Kidney (tissue), 14 donors: ENCODE measurements around the gene IGSF8. TPM values are rescaled to one million over a fixed set of nuclear protein-coding genes. Genes with fewer than 3 reads are reported as not detected.
"Not testable (repeated sequence)": the region's sequence is repeated elsewhere in the genome, so short reads cannot be mapped to it uniquely, and the experiment has no call there.

Experiments used
- DNase-seq, 5 donors: peaks; one replicate each; pipeline ENCODE4 v3.0.0-alpha.2; 2013 to 2020
- FAIRE-seq: peaks from 2 replicates; lab custom pipeline; 2012; peaks lifted over from hg19 to GRCh38; lab: Jason Lieb, UNC
- H3K27ac ChIP-seq, 2 donors: one replicate each; pipeline ENCODE4 v1.7.0; 2013; ENCODE audit warnings: low read depth in 2 of 2, low read length in 2 of 2, inconsistent platforms in 1 of 2
- H3K27me3 ChIP-seq: one replicate; pipeline ENCODE4 v1.7.1; 2013; ENCODE audit warnings: low read length, inconsistent platforms; ENCODE audit not compliant: control insufficient read depth, insufficient read depth
- H3K36me3 ChIP-seq, 3 donors: one replicate each; pipeline versions ENCODE4 v1.7.0 to v1.7.1; 2013; ENCODE audit warnings: low read length in 3 of 3, control low read depth in 1 of 3, inconsistent platforms in 1 of 3; ENCODE audit not compliant: insufficient read depth in 3 of 3, control insufficient read depth in 2 of 3
- H3K4me1 ChIP-seq, 3 donors: one replicate each; pipeline versions ENCODE4 v1.7.0 to v1.7.1; 2013; ENCODE audit warnings: low read length in 3 of 3, inconsistent platforms in 1 of 3, low read depth in 1 of 3; ENCODE audit not compliant: control insufficient read depth in 2 of 3, insufficient read depth in 2 of 3
- H3K4me3 ChIP-seq, 3 donors: one replicate each; pipeline versions ENCODE4 v1.7.0 to v1.8.1; 2013; ENCODE audit warnings: low read length in 3 of 3, control low read depth in 1 of 3, inconsistent platforms in 1 of 3
- H3K9ac ChIP-seq, 3 donors: one replicate each; pipeline versions ENCODE4 v1.7.0 to v1.7.1; 2013; ENCODE audit warnings: low read length in 3 of 3, control low read depth in 1 of 3, inconsistent platforms in 1 of 3
- H3K9me3 ChIP-seq, 3 donors: one replicate each; pipeline versions ENCODE4 v1.7.0 to v1.7.1; 2013; ENCODE audit warnings: low read length in 3 of 3, control low read depth in 1 of 3, inconsistent platforms in 1 of 3; ENCODE audit not compliant: control insufficient read depth in 2 of 3, insufficient read depth in 1 of 3
- intact Hi-C: fragments of 100-400 bp; cut with DNase I; formaldehyde crosslinking; loops from one replicate; pipeline ENCODE4 v1.11.1; 2022
- polyA plus RNA-seq: library from polyadenylated mRNA; stranded (reverse); fragments of 350-450 nt; fragmentation: Illumina TruSeq; extraction: RNeasy Lipid Tissue Mini Kit (QIAGEN cat#74804); gene quantifications from one replicate; pipeline ENCODE4 v1.2.3, GENCODE V29; 2014; ENCODE audit warnings: low read depth, low replicate concordance; ENCODE audit not compliant: insufficient read depth
- total RNA-seq: library from RNA; stranded (reverse); fragmentation: NEBNext Ultra II Directional; extraction: Animal tissue kit (Norgen Biotek cat#: 25700); gene quantifications from one replicate; pipeline ENCODE4 v1.2.1, GENCODE V29; 2021
- TF ChIP-seq, protein P1 (sequence below): IDR thresholded peaks from 3 replicates; pipeline ENCODE4 v1.5.1; 2012; ENCODE audit warnings: mild to moderate bottlenecking, moderate library complexity, borderline replicate concordance; ENCODE audit not compliant: insufficient read depth; ENCODE audit errors: extremely low read depth
- donor health status: control.
- donor health status: control.
- donor health status: control.
- donor health status: control.
- donor health status: control.
- donor health status: DM: yes; HTN: yes; CAD: no.
- donor health status: Normal renal cell carcinoma (clear cell type).

Gene IGSF8
- total and polyA plus RNA-seq, 2 donors from 2014 or later = 40.9 to 47.0 TPM

DNA sequence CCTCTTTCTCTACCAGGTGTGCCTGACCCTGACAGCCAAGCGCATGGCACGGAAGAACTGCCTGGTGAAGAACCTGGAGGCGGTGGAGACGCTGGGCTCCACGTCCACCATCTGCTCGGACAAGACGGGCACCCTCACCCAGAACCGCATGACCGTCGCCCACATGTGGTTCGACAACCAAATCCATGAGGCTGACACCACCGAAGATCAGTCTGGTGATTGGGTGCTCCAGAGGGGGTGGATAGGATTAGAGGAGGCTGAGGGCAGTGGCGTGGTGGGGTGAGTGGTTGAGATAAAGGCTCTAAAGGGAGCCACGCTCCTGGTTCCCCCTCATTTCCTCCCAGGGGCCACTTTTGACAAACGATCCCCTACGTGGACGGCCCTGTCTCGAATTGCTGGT, 30.2 kb upstream of the IGSF8 start:
- Histone ChIP-seq H3K27me3 (no peaks in the 10 kb centered on the region), H3K4me3 (no peak overlapping the region), H3K4me1 (no peaks in the 10 kb centered on the region), H3K36me3 (no peaks in the 10 kb centered on the region), H3K9ac (no peak overlapping the region), H3K9me3 (no peaks in the 10 kb centered on the region), H3K27ac (no peak overlapping the region)
- DNase-seq = peak in 1 of 5 donors; percentile 35
- FAIRE-seq = no peak
- TF ChIP-seq, protein P1, sequence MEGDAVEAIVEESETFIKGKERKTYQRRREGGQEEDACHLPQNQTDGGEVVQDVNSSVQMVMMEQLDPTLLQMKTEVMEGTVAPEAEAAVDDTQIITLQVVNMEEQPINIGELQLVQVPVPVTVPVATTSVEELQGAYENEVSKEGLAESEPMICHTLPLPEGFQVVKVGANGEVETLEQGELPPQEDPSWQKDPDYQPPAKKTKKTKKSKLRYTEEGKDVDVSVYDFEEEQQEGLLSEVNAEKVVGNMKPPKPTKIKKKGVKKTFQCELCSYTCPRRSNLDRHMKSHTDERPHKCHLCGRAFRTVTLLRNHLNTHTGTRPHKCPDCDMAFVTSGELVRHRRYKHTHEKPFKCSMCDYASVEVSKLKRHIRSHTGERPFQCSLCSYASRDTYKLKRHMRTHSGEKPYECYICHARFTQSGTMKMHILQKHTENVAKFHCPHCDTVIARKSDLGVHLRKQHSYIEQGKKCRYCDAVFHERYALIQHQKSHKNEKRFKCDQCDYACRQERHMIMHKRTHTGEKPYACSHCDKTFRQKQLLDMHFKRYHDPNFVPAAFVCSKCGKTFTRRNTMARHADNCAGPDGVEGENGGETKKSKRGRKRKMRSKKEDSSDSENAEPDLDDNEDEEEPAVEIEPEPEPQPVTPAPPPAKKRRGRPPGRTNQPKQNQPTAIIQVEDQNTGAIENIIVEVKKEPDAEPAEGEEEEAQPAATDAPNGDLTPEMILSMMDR = no peak
- intact Hi-C loops = no loop called here

DNA sequence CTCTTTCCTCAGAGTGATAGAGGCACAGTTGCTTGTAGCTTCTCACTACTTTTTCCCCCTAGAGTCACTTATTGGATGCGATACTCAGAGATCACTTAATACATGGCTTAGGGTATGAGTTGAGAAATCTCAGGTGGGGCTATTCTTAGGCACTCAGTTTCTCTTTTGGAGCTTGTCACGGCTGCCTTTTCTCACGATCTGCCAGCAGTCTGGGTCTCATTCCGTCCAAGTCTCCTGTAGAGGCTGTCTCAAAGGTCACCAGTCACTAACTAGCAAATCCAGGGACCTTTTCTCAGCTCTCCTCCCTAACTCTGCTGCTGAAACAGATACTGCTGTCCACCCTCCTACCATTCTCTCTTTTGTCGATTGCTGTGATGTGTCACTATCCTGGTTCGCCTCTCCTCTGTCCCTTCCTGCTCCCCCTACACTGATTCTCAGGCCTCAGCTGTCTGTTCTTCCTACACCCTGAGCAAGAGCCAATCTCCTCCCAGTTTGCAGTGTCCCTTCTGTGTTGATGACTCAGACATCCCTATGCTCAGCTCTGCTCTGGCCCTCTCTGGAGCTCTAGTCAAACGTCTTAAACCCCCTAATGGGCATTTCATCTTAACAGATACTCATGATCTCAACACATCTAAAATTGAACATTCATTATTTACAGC, 29.6 kb upstream of the IGSF8 start:
- H3K9ac ChIP-seq = no peak overlapping the region
- peak in 1 of 5 donors; percentile 4 for DNase-seq
- no peaks in the 10 kb centered on the region for H3K36me3 ChIP-seq
- H3K4me3 ChIP-seq = no peak overlapping the region
- intact Hi-C loops = no loop called here
- no peaks in the 10 kb centered on the region for H3K4me1 ChIP-seq
- H3K27me3 ChIP-seq = no peaks in the 10 kb centered on the region
- FAIRE-seq = no peak
- H3K9me3 ChIP-seq = no peaks in the 10 kb centered on the region
- TF ChIP-seq, protein P1 = no peak
- no peak overlapping the region for H3K27ac ChIP-seq

DNA sequence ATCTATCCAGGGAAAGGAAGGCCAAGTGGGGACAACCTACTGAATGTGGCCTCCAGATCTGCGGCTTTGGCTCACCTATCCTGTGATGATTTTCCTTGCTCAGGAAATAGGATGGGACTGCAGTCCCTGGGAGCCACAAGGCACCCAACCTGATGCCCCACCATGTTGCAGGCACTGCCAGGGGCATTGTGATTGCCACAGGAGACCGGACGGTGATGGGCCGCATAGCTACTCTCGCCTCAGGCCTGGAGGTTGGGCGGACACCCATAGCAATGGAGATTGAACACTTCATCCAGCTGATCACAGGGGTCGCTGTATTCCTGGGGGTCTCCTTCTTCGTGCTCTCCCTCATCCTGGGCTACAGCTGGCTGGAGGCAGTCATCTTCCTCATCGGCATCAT, 29.0 kb upstream of the IGSF8 start:
- Histone ChIP-seq H3K27ac (no peak overlapping the region), H3K27me3 (no peaks in the 10 kb centered on the region), H3K9me3 (no peaks in the 10 kb centered on the region), H3K9ac (no peak overlapping the region), H3K4me3 (no peak overlapping the region), H3K4me1 (no peaks in the 10 kb centered on the region), H3K36me3 (no peaks in the 10 kb centered on the region)
- no peak for FAIRE-seq
- TF ChIP-seq, protein P1 = no peak
- peak in 1 of 5 donors; percentile 33 for DNase-seq
- intact Hi-C loops = no loop called here

DNA sequence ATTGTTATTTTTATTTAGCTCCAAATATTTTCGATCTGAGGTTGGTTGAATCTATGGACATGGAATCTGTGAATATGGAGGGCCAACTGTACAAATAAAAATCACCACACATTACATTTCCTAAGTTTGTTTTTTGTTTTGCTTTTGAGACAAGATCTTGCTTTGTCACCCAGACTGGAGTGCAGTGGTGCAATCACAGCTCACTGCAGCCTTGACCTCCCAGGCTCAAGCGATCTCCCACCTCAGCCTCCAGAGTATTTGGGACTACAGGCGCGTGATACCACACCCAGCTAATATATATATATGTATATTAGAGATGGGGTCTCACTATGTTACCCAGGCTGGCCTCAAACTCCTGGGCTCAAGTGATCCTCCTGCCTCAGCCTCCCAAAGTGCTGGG, 27.9 kb upstream of the IGSF8 start:
- H3K27me3 ChIP-seq, H3K36me3 ChIP-seq, H3K9me3 ChIP-seq, H3K9ac ChIP-seq, intact Hi-C loops, FAIRE-seq, H3K4me3 ChIP-seq, H3K4me1 ChIP-seq, DNase-seq, H3K27ac ChIP-seq: not testable (repeated sequence)
